ENCODE data around the gene MAP1B.

GRCh38 chr5:72231991-72232703 is 124.9 kb downstream of the MAP1B start:
- TF ChIP-seq EZH2 (IDR thresholded peaks at IDR 0.05) (no peak), CTCF (IDR thresholded peaks at IDR 0.05) (no peak), EZH2phosphoT487 (IDR thresholded peaks at IDR 0.05) (no peak)
